Measurements from ENCODE around the gene LYVE1. TPM values are rescaled to one million over a fixed set of nuclear protein-coding genes. Genes with fewer than 3 reads are reported as not detected.

LYVE1 gene
- total RNA-seq, 2 donors from 2014 or later, result not detected

- Histone ChIP-seq H3K27me3 (ENCODE audit: control insufficient read depth, insufficient read depth, low read length, poor library complexity, severe bottlenecking) (no peaks in the 10 kb centered on the region), H3K4me1 (ENCODE audit: control insufficient read depth, insufficient read depth, low read length) (no peaks in the 10 kb centered on the region), H3K9ac (ENCODE audit: extremely low read depth, low read length, poor library complexity, severe bottlenecking) (peak within 1 kb of the TSS; percentile 79), H3K9me3 (ENCODE audit: control insufficient read depth, low read length) (peaks cover 4% of the 10 kb centered on the region), H3K27ac (ENCODE audit: low read depth, low read length) (no peak within 1 kb of the TSS), H3K4me3 (ENCODE audit: low read length) (peak within 1 kb of the TSS; percentile 84), H3K36me3 (ENCODE audit: control insufficient read depth, insufficient read depth, low read length) (no peaks in the 10 kb centered on the region)
- H3K36me3 Mint-ChIP-seq (ENCODE audit: low read depth), result no peaks in the 10 kb centered on the region
- TF ChIP-seq CTCF (conservative IDR thresholded peaks at IDR 0.05), result peak; percentile 89
- H3K27ac Mint-ChIP-seq, result peak within 1 kb of the TSS; percentile 91
- WGBS, 2 experiments (ENCODE audit: insufficient coverage in 1 of 2, insufficient read length in 1 of 2), result 0 to 1% methylated on average over 6 to 54 of the region's 54 CpGs
- peaks cover 4% of the 10 kb centered on the region for H3K9me3 Mint-ChIP-seq
- DNase-seq, result peak; percentile 99
- H3K27me3 Mint-ChIP-seq (ENCODE audit: insufficient read depth), result peaks cover 2% of the 10 kb centered on the region
- H3K4me1 Mint-ChIP-seq, result no peaks in the 10 kb centered on the region
- H3K4me3 Mint-ChIP-seq, result peak within 1 kb of the TSS; percentile 83
Observed at GRCh38 chr11:10540915-10541560, 27.4 kb downstream of the LYVE1 start, which contains the start of gene RNF141. Gene RNF141 (minus strand): TSS chr11:10541187. CDS start chr11:10534158, 7,029 bp downstream.

GRCh38 chr11:10540546-10540914, 27.9 kb downstream of the LYVE1 start:
- peaks cover 4% of the 10 kb centered on the region for H3K9me3 Mint-ChIP-seq
- Histone ChIP-seq H3K9me3 (ENCODE audit: control insufficient read depth, low read length) (peaks cover 4% of the 10 kb centered on the region), H3K36me3 (ENCODE audit: control insufficient read depth, insufficient read depth, low read length) (no peaks in the 10 kb centered on the region), H3K9ac (ENCODE audit: extremely low read depth, low read length, poor library complexity, severe bottlenecking) (peak overlapping the region; percentile 79), H3K4me3 (ENCODE audit: low read length) (peak overlapping the region; percentile 84), H3K27me3 (ENCODE audit: control insufficient read depth, insufficient read depth, low read length, poor library complexity, severe bottlenecking) (no peaks in the 10 kb centered on the region), H3K27ac (ENCODE audit: low read depth, low read length) (no peak overlapping the region), H3K4me1 (ENCODE audit: control insufficient read depth, insufficient read depth, low read length) (no peaks in the 10 kb centered on the region)
- no peaks in the 10 kb centered on the region for H3K36me3 Mint-ChIP-seq (ENCODE audit: low read depth)
- H3K4me1 Mint-ChIP-seq, result no peaks in the 10 kb centered on the region
- TF ChIP-seq CTCF (conservative IDR thresholded peaks at IDR 0.05), result no peak
- H3K4me3 Mint-ChIP-seq, result peak overlapping the region; percentile 83
- H3K27me3 Mint-ChIP-seq (ENCODE audit: insufficient read depth), result peaks cover 2% of the 10 kb centered on the region
- H3K27ac Mint-ChIP-seq, result peak overlapping the region; percentile 90
- no peak for DNase-seq
- WGBS, 2 experiments (ENCODE audit: insufficient coverage in 1 of 2, insufficient read length in 1 of 2), result 0% methylated on average over 8 to 25 of the region's 25 CpGs

GRCh38 chr11:10539339-10539738, 29.1 kb downstream of the LYVE1 start:
- Histone ChIP-seq H3K9ac (ENCODE audit: extremely low read depth, low read length, poor library complexity, severe bottlenecking) (no peak overlapping the region), H3K36me3 (ENCODE audit: control insufficient read depth, insufficient read depth, low read length) (no peaks in the 10 kb centered on the region), H3K4me3 (ENCODE audit: low read length) (no peak overlapping the region), H3K4me1 (ENCODE audit: control insufficient read depth, insufficient read depth, low read length) (no peaks in the 10 kb centered on the region), H3K27ac (ENCODE audit: low read depth, low read length) (no peak overlapping the region), H3K27me3 (ENCODE audit: control insufficient read depth, insufficient read depth, low read length, poor library complexity, severe bottlenecking) (no peaks in the 10 kb centered on the region), H3K9me3 (ENCODE audit: control insufficient read depth, low read length) (peaks cover 4% of the 10 kb centered on the region)
- H3K9me3 Mint-ChIP-seq, result peaks cover 4% of the 10 kb centered on the region
- no peak overlapping the region for H3K27ac Mint-ChIP-seq
- peaks cover 2% of the 10 kb centered on the region for H3K27me3 Mint-ChIP-seq (ENCODE audit: insufficient read depth)
- H3K4me3 Mint-ChIP-seq, result peak overlapping the region; percentile 83
- no peaks in the 10 kb centered on the region for H3K4me1 Mint-ChIP-seq
- no peak for DNase-seq
- no peak for TF ChIP-seq CTCF (conservative IDR thresholded peaks at IDR 0.05)
- no peaks in the 10 kb centered on the region for H3K36me3 Mint-ChIP-seq (ENCODE audit: low read depth)

Data from endodermal cell (in vitro differentiated cells).